Measurements from ENCODE around the gene GOSR2.

DNA sequence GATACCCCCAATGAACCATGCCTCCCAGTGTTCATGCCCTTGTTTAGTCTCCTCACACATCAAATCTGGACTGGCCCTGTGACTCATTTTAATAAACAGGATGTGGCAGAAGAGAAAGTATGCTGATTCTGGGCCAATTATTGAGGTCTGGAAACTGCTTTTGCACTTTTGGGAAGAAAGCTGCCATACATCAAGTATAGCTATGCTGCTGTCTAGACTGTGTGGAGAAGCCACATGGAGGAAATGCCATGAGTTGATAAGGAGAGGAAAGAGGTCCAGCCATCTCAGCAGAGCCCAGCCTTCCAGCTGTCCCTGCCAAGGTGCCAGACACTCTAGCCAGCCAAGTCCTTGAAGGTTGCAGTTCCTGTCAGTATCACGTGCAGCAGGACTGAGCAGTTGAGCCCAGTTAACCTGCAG lies 39.4 kb downstream of the GOSR2 start:
- TF ChIP-seq POLR2A (IDR thresholded peaks at IDR 0.05): no peak
- TF ChIP-seq, protein P1, sequence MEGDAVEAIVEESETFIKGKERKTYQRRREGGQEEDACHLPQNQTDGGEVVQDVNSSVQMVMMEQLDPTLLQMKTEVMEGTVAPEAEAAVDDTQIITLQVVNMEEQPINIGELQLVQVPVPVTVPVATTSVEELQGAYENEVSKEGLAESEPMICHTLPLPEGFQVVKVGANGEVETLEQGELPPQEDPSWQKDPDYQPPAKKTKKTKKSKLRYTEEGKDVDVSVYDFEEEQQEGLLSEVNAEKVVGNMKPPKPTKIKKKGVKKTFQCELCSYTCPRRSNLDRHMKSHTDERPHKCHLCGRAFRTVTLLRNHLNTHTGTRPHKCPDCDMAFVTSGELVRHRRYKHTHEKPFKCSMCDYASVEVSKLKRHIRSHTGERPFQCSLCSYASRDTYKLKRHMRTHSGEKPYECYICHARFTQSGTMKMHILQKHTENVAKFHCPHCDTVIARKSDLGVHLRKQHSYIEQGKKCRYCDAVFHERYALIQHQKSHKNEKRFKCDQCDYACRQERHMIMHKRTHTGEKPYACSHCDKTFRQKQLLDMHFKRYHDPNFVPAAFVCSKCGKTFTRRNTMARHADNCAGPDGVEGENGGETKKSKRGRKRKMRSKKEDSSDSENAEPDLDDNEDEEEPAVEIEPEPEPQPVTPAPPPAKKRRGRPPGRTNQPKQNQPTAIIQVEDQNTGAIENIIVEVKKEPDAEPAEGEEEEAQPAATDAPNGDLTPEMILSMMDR (IDR thresholded peaks at IDR 0.05): no peak
